GM23248 (cell line): ENCODE measurements around the gene FSIP1. TPM values are rescaled to one million over a fixed set of nuclear protein-coding genes. Genes with fewer than 3 reads are reported as not detected.

Experiments
- DNase-seq: peaks from one replicate; pipeline ENCODE4 v3.0.0-alpha.2; 2015
- H2AFZ ChIP-seq: fragments of 200-600 bp; sonication (generic); 2 replicates; pipeline ENCODE4 v1.6.1; 2016; ENCODE audit warnings: antibody characterized with exemption
- H3F3A ChIP-seq: fragments of 200-600 bp; sonication (generic); 2 replicates; pipeline ENCODE4 v1.6.1; 2016; ENCODE audit warnings: mild to moderate bottlenecking, antibody characterized with exemption, mixed run types; ENCODE audit not compliant: insufficient read depth
- H3K27ac ChIP-seq: fragments of 200-600 bp; sonication (generic); 2 replicates; pipeline ENCODE4 v1.5.1; 2016; ENCODE audit warnings: mild to moderate bottlenecking
- H3K27me3 ChIP-seq: fragments of 200-600 bp; sonication (generic); replicated peaks from 2 replicates; pipeline ENCODE4 v1.6.1; 2016; ENCODE audit warnings: mild to moderate bottlenecking; ENCODE audit not compliant: insufficient read depth
- H3K36me3 ChIP-seq: fragments of 200-600 bp; sonication (generic); 2 replicates; pipeline ENCODE4 v1.6.1; 2016; ENCODE audit warnings: low read depth, mild to moderate bottlenecking
- H3K4me1 ChIP-seq: fragments of 200-600 bp; sonication (generic); 2 replicates; pipeline ENCODE4 v1.6.1; 2016; ENCODE audit warnings: mild to moderate bottlenecking; ENCODE audit not compliant: insufficient read depth
- H3K4me2 ChIP-seq: fragments of 200-600 bp; sonication (generic); one replicate; pipeline ENCODE4 v1.6.1; 2016; ENCODE audit warnings: mild to moderate bottlenecking; ENCODE audit not compliant: unreplicated experiment
- H3K4me3 ChIP-seq: fragments of 200-600 bp; sonication (generic); 2 replicates; pipeline ENCODE4 v1.5.1; 2016; ENCODE audit warnings: mild to moderate bottlenecking
- H3K79me2 ChIP-seq: fragments of 200-600 bp; sonication (generic); 2 replicates; pipeline ENCODE4 v1.6.1; 2016; ENCODE audit warnings: mild to moderate bottlenecking; ENCODE audit not compliant: insufficient read depth
- H3K9ac ChIP-seq: fragments of 200-600 bp; sonication (generic); 2 replicates; pipeline ENCODE4 v1.6.1; 2016; ENCODE audit warnings: mild to moderate bottlenecking
- H3K9me2 ChIP-seq: fragments of 200-600 bp; sonication (generic); 2 replicates; pipeline ENCODE4 v1.6.1; 2016; ENCODE audit warnings: mixed run types, mild to moderate bottlenecking, moderate library complexity; ENCODE audit not compliant: insufficient read depth
- H3K9me3 ChIP-seq: fragments of 200-600 bp; sonication (generic); one replicate; pipeline ENCODE4 v1.6.1; 2017; ENCODE audit warnings: low read depth
- H4K20me1 ChIP-seq: fragments of 200-600 bp; sonication (generic); 2 replicates; pipeline ENCODE4 v1.6.0; 2016; ENCODE audit not compliant: insufficient read depth
- EZH2 ChIP-seq: fragments of 200-600 bp; sonication (generic); IDR thresholded peaks from 2 replicates; pipeline ENCODE4 v1.6.1; 2018; ENCODE audit warnings: antibody characterized with exemption, mild to moderate bottlenecking; ENCODE audit not compliant: insufficient read depth, poor library complexity, severe bottlenecking
- EZH2phosphoT487 ChIP-seq: fragments of 200-600 bp; sonication (generic); IDR thresholded peaks from 2 replicates; pipeline ENCODE4 v1.6.1; 2018; ENCODE audit warnings: antibody characterized with exemption, moderate library complexity, mild to moderate bottlenecking, low read depth; ENCODE audit not compliant: insufficient read depth
- WGBS, 2 experiments: methylation state at CpG; one replicate each; pipeline ENCODE4 v1.1.6; 2015 to 2017; ENCODE audit warnings: low lambda C conversion rate in 2 of 2, low coverage in 1 of 2; ENCODE audit errors: missing lambda C conversion rate in 2 of 2; 5-methylcytosine and 5-hydroxymethylcytosine counted together
- in situ Hi-C: fragments of 300-500 bp; cut with MboI; formaldehyde crosslinking; loops from 2 replicates; pipeline ENCODE4 v1.15.0; 2020
- polyA plus RNA-seq: library from polyadenylated mRNA; unstranded; fragments of >200 nt; fragmentation: Nextera tagmentation; extraction: Ambion mirVana; gene quantifications from 2 replicates; pipeline ENCODE4 v1.2.1, GENCODE V29; 2016
- total RNA-seq: library from RNA; depleted of rRNA; stranded (reverse); fragments of >200 nt; shearing (Covaris generic); gene quantifications from 2 replicates; pipeline ENCODE4 v1.2.3, GENCODE V29; 2014

FSIP1 gene
- total and polyA plus RNA-seq, 2 experiments from 2014 or later: 2.4 TPM

DNA sequence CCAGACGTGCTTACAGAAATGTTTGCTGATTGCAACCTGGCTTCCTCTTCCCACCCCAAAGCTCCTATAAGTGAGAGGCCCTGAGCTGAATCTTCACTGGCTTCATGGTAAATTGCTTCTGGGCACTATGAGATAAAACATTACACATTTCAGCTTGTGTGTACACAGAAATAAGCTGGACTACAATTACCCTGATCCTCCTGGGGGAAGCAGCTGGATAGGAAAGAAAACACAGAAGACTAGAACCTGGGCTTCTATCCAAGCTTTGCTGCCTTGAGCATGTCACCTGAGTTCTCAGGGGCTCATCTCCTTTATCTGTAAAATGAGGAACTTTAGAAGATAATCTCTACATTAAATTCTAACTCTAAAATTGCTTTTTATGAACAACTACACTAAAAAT is 161.4 kb downstream of the FSIP1 start:
- Histone ChIP-seq H3K4me2 (no peak overlapping the region), H4K20me1 (no peaks in the 10 kb centered on the region), H2AFZ (no peak overlapping the region), H3K27me3 (no peaks in the 10 kb centered on the region), H3K79me2 (no peaks in the 10 kb centered on the region), H3K36me3 (no peaks in the 10 kb centered on the region), H3K9me2 (no peaks in the 10 kb centered on the region), H3K4me1 (peaks cover 37% of the 10 kb centered on the region), H3F3A (peaks cover 40% of the 10 kb centered on the region), H3K27ac (no peak overlapping the region), H3K9ac (no peak overlapping the region), H3K4me3 (no peak overlapping the region), H3K9me3 (no peaks in the 10 kb centered on the region)
- in situ Hi-C loops: no loop called here
- WGBS, 2 experiments: 86 to 95% methylated on average over 1 of the region's 1 CpG
- DNase-seq: no peak
- no peak for TF ChIP-seq EZH2phosphoT487

- H3K9ac ChIP-seq: no peak overlapping the region
- TF ChIP-seq EZH2 (no peak), EZH2phosphoT487 (no peak)
These were observed 164.4 kb downstream of the FSIP1 start for GRCh38 chr15:39618063-39618823.

GRCh38 chr15:39616731-39617455 is 165.7 kb downstream of the FSIP1 start:
- no peaks in the 10 kb centered on the region for H3K9me2 ChIP-seq
- H3K4me3 ChIP-seq: no peak overlapping the region
- H3K9ac ChIP-seq: no peak overlapping the region
- no peaks in the 10 kb centered on the region for H3K36me3 ChIP-seq
- no peak for TF ChIP-seq EZH2
- TF ChIP-seq EZH2phosphoT487: no peak
- WGBS, 2 experiments: 71 to 82% methylated on average over 6 of the region's 6 CpGs
- H3K79me2 ChIP-seq: no peaks in the 10 kb centered on the region
- H3F3A ChIP-seq: peaks cover 26% of the 10 kb centered on the region
- H3K4me1 ChIP-seq: peaks cover 15% of the 10 kb centered on the region
- H3K4me2 ChIP-seq: no peak overlapping the region
- in situ Hi-C loops: no loop called here
- DNase-seq: peak; percentile 51
- H3K27me3 ChIP-seq: no peaks in the 10 kb centered on the region
- H3K27ac ChIP-seq: no peak overlapping the region
- no peak overlapping the region for H2AFZ ChIP-seq
- no peaks in the 10 kb centered on the region for H4K20me1 ChIP-seq
- H3K9me3 ChIP-seq: no peaks in the 10 kb centered on the region

More at GRCh38 chr15:39618063-39618823, 164.4 kb downstream of the FSIP1 start:
- Histone ChIP-seq H3K9me3 (no peaks in the 10 kb centered on the region), H2AFZ (0 out of 2 replicates have a peak overlapping the region, but pooled peaks have one; percentile 53), H3F3A (peaks cover 23% of the 10 kb centered on the region), H3K4me1 (peaks cover 15% of the 10 kb centered on the region), H3K79me2 (no peaks in the 10 kb centered on the region), H3K4me2 (no peak overlapping the region), H4K20me1 (no peaks in the 10 kb centered on the region), H3K27ac (no peak overlapping the region), H3K4me3 (no peak overlapping the region), H3K27me3 (no peaks in the 10 kb centered on the region), H3K36me3 (no peaks in the 10 kb centered on the region), H3K9me2 (no peaks in the 10 kb centered on the region)
- in situ Hi-C loops: no loop called here
- DNase-seq: no peak
- WGBS, 2 experiments: 54 to 61% methylated on average over 3 of the region's 3 CpGs

DNA sequence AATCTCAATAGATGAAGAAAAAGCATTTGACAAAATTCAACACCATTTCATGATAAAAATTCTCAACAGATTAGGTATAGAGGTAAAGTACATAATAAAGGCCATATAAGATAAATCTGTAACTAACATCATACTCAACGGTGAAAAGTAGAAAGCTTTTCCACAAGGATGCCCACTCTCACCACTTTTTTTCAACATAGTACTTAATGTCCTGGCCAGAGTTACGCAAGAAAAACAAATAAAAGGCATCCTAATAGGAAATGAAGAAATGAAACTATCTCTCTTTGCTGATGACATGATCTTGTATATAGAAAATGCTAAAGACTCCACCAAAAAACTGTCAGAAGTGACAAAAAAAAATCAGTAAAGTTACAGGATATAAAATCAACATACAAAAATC is 168.8 kb downstream of the FSIP1 start:
- Histone ChIP-seq H3K9me2 (no peaks in the 10 kb centered on the region), H4K20me1 (no peaks in the 10 kb centered on the region), H3K4me1 (peaks cover 15% of the 10 kb centered on the region), H3K4me2 (no peak overlapping the region), H3K27ac (no peak overlapping the region), H2AFZ (no peak overlapping the region), H3K27me3 (no peaks in the 10 kb centered on the region), H3K79me2 (no peaks in the 10 kb centered on the region), H3K36me3 (no peaks in the 10 kb centered on the region), H3F3A (peaks cover 26% of the 10 kb centered on the region), H3K9ac (no peak overlapping the region), H3K4me3 (no peak overlapping the region), H3K9me3 (peaks cover 11% of the 10 kb centered on the region)
- no peak for DNase-seq
- in situ Hi-C loops: no loop called here
- WGBS, 2 experiments: 91 to 92% methylated on average over 2 of the region's 2 CpGs
- TF ChIP-seq EZH2phosphoT487 (no peak), EZH2 (no peak)
